Measurements from ENCODE around the gene DPEP1. TPM values are rescaled to one million over a fixed set of nuclear protein-coding genes. Genes with fewer than 3 reads are reported as not detected.
"Not testable (repeated sequence)": the region's sequence is repeated elsewhere in the genome, so short reads cannot be mapped to it uniquely, and the experiment has no call there.

DPEP1 gene
- polyA plus RNA-seq, 5 donors, result 4.6 to 13.1 (median 7.0) TPM

- DNase-seq, result no peak
Measured at GRCh38 chr16:89618109-89618998, 4.9 kb downstream of the DPEP1 start.

DNA sequence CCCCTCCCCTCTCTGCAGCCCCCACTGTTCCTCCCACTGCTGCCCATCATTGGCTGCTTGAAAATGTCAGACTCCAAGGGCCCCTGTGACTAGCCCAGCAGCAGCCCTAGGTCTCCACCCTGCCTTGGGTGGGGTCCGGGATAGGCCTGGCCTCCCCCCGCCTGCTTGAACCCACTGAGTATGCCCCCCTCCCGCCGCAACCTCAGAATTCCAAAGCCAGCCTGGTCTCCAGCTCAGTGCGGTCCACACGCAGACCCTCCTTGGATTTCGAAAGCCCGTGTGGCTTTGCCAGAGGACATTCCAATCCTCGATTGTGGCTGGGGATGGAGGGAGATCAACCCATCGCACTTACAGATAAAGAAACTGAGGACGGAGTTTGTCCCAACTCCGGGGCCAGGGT is 6.4 kb downstream of the DPEP1 start:
- DNase-seq, result peak in 1 of 2 donors; percentile 40

GRCh38 chr16:89620406-89620841 is 7.0 kb downstream of the DPEP1 start:
- no peak for DNase-seq

- DNase-seq, result no peak
Measured at GRCh38 chr16:89621136-89621697, 7.8 kb downstream of the DPEP1 start.

GRCh38 chr16:89621698-89622409 is 8.4 kb downstream of the DPEP1 start:
- no peak for DNase-seq

DNA sequence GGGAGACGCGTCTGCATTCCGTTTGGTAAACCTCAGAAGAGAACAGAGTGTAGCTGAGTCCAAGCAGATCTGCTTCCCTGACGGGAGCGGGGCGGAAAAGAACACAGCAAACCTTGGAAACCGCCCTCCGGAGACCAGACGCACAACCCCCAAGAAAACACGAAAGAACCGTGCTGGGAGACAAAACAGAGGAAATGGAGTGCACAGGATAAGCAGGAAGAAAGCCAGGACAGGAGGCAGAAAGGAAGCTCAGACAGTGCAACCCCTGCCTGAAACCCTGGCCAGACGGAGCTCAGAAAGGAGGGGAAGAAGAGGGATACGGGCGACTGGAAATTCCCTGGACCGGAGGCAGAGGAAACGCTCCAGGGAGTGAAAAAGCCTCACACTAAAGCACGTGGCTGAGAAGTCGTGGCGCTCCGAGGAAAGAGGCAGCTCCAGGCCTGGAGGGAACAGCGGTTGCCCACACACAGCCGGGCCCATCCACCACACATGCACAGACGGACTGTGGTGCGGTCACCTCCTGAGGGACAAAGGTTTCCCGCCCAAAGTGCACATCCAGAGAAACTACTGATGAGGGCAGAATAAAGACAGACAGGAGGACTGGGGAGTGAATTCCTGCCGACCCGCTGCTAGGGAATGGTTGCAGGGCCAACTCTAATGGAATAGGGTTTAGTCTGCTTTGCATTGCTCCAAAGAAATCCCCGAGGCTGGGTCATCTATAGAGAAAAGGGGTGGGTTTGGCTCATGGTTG is 10.2 kb downstream of the DPEP1 start:
- no peak for DNase-seq

DNA sequence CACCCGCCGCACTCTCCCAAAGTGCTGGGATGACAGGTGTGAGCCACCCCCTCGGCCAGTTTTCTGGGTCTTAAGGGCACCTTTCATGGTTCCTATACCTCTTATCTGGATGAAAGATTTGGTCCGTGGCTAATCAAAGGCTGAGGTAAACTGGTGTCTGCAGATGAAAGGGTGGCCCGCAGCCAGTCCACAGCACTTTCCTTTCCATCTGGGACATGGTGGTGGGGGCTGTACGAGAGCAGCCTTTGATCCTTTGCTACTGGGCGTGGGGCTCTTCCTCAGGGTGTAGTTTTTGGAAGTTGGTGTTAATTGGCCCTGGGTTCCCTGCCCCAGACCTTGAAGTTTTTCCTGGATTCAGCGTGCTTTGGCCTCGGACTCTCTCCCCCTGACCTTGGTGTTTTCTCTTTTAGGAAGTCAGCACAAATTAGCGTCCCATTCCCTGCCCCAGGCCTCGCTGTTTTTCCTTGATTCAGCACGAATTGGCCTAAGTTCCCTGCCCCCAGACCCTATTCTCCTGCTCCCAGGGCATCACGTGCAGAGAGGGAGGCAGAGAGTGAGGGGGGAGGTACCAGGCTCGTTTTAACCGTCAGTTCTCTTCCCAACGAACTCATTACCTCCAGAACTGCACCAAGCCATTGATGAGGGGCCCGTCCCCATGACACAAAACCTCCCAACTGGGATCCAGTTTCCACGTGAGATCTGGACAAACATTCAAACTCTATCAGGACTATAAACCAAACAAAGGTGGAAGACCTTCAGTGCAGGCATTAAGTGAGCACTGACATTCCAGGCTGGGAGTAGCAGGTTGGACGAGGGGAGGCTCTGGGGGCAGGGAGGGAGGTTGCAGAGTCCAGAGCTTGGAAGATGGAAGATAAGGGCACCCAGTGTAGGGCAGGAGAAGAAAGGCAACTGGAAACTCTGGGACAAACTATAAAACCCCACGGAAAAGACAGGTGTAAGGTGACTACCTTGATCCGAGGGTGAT is 11.6 kb downstream of the DPEP1 start:
- no peak for DNase-seq

DNA sequence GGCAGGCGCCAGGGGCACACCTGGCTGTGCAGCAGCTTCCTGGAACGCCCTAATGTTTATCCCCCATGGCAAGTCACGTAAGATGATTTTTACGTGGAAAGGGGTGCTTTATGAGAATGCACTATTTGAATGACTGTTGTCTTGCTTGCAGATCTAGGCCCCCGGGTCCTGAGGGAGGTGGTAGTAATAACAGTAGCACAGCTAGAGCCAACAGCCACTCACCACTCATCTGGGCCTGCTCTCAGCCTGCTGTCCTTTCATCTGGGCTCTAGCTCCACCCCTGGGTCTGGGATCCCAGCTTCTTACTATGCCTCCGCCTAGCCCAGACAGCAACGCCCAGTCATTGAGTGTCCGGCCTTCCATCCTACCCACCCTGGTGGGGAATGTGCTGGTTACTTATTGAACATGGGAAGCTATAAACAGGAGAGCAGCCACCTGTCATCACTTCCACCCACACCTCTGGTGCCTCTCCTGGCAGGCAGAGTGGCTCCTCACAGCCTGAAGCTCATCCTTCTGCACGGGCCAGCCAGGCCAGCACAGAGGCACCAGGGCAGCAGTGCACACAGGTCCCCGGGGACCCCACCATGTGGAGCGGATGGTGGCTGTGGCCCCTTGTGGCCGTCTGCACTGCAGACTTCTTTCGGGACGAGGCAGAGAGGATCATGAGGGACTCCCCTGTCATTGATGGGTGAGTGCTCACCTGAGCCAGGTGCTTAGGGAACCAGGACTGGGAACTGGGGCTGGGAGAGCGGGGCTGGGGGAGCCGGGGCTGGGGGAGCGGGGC is 16.6 kb downstream of the DPEP1 start:
- no peak for DNase-seq

DNA sequence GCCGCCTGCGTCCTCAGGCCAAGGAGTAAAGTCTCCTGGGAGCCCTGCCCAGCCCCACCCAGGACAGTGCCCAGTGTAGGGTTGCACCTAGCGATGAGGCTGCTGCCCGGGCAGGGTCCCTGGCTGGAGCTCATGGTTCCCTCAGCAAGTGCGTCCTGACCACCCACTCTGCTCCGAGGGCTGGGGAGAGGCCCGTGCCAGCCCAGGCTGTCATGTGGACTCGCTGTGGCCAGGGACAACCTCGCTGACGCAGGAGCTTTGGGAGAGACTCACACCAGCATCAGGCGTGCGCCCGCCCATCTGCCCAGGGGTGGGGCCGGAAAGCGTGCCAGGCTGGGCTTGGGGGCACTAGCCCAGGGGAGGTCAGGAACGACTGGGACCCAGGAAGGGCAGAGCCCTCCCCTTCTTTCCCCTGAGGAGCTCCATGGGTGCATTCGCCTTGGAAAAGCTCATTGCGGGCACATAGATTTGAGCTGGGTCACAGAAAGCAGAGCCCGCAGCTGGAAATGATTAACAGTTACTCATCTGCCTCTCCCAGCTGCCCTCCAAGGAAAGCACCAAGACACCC is 19.7 kb downstream of the DPEP1 start:
- DNase-seq, result no peak

DNA sequence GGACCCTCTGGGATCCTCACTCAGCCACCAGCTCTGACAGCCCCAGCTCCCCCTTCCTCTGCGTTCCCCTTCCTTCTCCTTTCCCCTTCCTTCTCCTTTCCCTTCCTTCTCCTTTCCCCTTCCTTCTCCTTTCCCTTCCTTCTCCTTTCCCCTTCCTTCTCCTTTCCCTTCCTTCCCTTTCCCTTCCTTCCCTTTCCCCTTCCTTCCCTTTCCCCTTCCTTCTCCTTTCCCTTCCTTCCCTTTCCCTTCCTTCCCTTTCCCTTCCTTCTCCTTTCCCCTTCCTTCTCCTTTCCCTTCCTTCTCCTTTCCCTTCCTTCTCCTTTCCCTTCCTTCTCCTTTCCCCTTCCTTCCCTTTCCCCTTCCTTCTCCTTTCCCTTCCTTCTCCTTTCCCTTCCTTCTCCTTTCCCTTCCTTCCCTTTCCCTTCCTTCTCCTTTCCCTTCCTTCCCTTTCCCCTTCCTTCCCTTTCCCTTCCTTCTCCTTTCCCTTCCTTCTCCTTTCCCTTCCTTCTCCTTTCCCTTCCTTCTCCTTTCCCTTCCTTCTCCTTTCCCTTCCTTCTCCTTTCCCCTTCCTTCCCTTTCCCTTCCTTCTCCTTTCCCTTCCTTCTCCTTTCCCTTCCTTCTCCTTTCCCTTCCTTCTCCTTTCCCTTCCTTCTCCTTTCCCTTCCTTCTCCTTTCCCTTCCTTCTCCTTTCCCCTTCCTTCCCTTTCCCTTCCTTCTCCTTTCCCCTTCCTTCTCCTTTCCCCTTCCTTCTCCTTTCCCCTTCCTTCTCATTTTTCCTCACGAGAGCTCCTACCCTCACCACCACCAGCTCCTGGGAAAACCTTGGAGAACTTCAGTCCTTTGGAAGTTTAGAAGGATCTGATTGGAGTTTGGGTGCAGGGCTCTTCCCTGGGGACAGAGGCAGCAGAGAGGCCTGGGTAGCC is 21.3 kb downstream of the DPEP1 start:
- not testable (repeated sequence) for DNase-seq

DNA sequence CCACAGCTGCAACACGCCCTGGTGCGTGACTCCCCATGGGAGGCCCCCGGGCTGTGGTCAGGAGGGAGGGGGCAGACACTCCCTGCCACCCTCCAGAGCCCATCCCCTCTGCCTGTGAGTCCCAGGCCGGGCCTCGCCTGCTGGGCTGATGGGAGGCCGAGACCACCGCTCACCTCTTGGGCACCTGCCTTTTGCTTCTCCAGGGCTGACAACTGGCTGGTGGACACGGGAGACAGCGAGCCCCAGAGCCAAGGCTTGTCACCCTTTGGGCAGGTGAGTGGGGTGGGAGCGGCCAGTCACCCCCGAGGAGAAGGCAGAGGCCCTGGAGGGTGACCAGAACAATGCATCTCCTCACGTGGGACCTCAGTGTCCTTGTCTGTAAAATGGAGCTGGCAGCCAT is 23.2 kb downstream of the DPEP1 start:
- DNase-seq, result no peak

GRCh38 chr16:89637379-89637778 is 23.9 kb downstream of the DPEP1 start:
- no peak for DNase-seq

- DNase-seq, result no peak
Measured at GRCh38 chr16:89638455-89638854, 25.0 kb downstream of the DPEP1 start.

GRCh38 chr16:89639385-89639784 is 25.9 kb downstream of the DPEP1 start:
- no peak for DNase-seq

- no peak for DNase-seq
Measured at GRCh38 chr16:89641458-89642119, 28.1 kb downstream of the DPEP1 start.

GRCh38 chr16:89642574-89642973 is 29.1 kb downstream of the DPEP1 start:
- DNase-seq, result no peak

DNA sequence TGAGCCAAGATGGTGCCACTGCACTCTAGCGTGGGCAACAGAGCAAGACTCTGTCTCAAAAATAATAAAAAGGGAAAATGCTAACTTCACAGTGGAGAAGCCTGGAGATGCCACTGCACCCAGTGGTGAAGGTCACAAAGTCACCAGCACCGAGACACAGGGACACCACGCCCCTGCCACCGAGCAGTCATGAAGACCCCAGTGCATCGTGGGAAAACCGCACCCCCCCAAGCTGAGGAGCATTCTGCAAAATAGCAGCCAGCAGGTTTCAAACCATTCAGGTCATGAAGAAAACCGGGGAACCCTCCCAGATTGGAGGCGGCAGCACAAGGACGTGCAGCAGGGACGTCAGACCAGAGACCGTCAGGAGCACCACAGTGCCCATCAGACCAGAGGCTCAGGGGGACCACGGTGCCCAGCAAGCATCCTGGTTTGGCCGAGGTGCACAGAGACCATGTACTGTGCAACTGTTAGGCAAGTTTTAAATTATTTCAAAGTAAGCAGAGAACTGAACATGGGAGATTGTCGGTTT is 30.4 kb downstream of the DPEP1 start:
- no peak for DNase-seq

DNA sequence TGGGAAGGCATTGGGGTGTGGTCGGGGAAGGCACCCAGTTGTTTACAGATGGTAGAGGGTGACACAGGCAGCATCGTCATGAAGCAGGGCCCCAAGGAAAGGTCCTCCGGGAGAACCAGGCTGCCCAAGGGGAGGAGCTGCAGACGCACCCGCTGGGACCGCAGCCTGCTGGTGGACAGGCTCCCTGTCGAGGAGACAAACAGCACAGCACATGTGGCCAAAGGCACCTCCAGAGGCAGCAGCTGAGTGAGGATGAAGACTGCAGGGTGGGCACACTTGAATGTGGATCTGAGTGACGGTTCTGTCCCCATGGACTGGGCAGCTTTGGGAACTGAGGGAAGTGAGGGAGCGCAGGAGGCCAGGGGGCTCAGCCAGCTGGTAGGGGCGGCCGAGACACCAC is 31.7 kb downstream of the DPEP1 start:
- DNase-seq, result no peak
